HG02885 (cell line): Measurements from ENCODE around the gene WDFY3.
"Not testable (repeated sequence)": the region's sequence is repeated elsewhere in the genome, so short reads cannot be mapped to it uniquely, and the experiment has no call there.

Experiments
- ATAC-seq: cut with Tn5 transposase; IDR thresholded peaks from one replicate; pipeline ENCODE4 v1.9.1; 2021; ENCODE audit warnings: mild to moderate bottlenecking; ENCODE audit not compliant: unreplicated experiment, poor library complexity

WDFY3 gene

GRCh38 chr4:84683064-84683850 is 283.2 kb downstream of the WDFY3 start:
- no peak for ATAC-seq

DNA sequence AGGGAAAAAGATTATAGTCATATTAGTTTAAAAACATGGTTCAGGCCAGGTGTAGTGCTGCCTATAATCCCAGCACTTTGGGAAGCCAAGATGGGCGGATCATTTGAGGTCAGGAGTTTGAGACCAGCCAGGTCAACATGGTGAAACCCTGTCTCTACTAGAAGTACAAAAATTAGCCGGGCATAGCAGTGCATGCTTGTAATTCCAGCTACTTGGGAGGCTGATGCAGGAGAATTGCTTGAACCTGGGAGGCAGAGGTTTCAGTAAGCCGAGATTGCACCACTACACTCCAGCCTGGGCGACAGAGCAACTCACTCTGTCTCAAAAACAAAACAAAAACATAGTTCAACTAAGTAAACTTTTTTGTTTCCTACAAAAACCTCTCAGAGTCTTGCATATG is 283.8 kb downstream of the WDFY3 start:
- not testable (repeated sequence) for ATAC-seq

DNA sequence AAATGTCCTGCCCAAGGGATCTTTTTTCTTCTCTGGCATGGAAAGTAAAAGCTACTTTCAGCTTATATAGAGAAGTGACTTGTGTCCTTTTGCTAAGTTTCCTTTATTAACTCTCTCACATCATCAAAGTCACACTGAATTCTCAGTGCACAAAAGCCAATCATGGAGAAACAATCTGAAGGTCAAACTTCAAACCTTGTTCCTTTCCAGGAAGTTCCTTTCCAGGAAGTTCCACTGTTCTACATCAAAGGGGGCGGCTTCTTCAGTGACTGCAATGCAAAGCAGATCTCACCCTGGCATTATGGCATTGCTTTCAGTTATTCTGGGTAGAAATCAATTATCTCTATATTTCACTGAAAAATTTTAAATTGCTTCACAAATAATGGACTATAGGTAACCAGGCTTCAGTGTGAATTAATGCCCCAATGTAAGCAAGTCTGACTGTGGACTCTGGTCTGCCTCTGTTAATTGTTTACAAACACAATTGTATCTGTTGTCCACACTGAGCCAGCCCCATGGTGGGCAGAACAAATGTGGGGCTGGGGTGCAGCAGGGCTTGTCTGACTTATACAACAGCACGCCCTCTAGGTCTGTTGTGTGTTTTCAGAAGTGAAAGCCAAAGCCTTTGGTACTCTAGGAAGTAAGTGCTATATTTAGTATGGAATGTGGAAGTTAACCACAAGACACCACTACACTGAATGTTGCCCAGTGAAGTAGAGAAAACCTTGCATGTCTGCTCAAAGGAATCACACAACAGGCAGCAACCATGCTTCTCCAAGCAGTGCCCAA is 284.8 kb downstream of the WDFY3 start:
- no peak for ATAC-seq

- no peak for ATAC-seq
These were observed 285.5 kb downstream of the WDFY3 start for GRCh38 chr4:84680956-84681355.

- ATAC-seq = no peak
These were observed 287.3 kb downstream of the WDFY3 start for GRCh38 chr4:84678976-84679744.

DNA sequence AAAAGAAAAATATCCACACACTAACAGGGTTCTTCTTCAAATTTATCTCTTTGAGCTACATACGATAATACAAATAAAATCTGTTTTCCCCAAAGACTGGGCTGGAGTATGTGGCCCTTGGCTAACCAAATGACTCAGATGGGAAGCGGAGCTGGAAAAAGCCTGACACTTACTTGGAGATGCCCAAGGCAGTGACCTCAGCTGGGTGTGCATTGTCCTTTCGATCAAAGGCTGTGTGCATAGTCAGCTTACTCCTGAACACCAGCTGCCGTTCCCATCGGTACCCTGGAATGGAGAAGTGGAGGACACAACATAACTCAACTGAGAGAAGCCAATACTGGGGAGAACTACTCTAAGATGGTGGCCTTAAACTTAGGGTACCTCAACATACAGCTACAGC is 288.5 kb downstream of the WDFY3 start:
- ATAC-seq = no peak

GRCh38 chr4:84677093-84677492 is 289.4 kb downstream of the WDFY3 start:
- ATAC-seq = no peak

GRCh38 chr4:84673475-84674240 is 292.8 kb downstream of the WDFY3 start:
- no peak for ATAC-seq

GRCh38 chr4:84672177-84672576 is 294.3 kb downstream of the WDFY3 start:
- no peak for ATAC-seq

GRCh38 chr4:84669201-84669600 is 297.3 kb downstream of the WDFY3 start:
- peak; percentile 66 for ATAC-seq

GRCh38 chr4:84666439-84666838 is 300.1 kb downstream of the WDFY3 start:
- ATAC-seq = no peak

DNA sequence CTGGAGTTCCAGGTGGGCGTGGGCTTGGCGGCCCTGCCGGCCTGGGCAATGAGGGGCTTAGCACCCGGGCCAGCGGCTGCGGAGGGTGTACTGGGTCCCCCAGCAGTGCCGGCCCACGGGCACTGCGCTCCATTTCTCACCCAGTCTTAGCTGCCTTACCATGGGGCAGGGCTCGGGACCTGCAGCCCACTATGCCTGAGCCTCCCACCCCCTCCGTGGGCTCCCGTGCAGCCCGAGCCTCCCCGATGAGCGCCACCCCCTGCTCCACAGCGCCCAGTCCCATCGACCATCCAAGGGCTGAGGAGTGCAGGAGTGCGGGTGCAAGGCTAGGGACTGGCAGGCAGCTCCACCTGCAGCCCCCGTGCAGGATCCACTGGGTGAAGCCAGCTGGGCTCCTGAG is 301.7 kb downstream of the WDFY3 start:
- not testable (repeated sequence) for ATAC-seq

DNA sequence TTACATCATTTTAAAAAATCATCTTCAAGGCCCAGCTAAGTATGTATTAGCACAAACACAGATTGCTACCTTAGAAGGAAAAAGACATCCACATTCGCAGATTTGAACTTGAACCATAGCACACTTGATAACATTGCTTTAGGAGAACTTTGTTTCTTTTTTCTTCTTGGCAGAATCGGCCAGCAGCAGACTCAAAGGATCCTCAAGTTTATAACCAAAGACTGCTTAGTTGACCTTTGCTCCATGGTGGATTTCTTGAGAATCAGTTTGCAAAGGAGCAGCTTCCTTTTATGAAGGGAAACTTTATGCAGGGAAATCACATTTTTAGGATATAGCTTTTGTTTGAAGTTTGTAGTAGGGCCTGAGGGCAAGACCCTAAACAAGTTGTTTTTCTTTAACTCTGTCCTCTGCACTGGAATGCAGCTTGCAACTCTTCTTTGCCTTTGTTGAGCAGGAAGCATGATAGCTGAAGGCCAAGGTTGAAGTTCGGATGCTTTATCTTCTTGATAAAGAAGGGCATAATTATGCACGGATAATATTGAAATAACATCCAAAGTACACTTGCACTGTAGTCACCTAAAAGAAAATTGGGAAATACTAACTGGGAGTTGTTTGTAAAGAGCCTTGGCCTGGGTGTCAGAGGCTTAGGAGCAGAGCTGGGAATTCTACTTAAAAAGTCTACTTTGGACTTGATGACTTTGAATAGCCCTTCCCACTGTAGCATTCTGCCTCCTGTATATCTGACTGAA is 305.1 kb downstream of the WDFY3 start:
- ATAC-seq = no peak

DNA sequence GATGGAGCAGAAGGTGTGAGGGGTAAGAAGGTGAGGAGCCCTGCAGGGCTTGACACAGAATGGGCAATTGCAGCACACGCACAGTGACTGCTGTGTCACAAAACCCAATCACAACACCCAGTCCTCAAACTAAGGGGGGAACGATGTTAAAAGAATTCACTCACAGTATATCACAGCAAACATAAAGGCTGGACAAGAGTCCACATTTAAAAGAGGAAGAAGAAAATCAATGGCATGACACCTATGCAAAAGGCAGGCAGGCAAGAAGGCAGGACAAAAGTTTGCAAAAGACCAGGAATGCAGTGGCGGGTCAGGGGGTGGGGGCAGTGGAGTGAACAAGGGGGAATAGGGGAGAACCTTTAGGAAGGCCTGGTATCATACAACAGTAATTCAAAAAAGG is 305.9 kb downstream of the WDFY3 start:
- ATAC-seq = no peak

DNA sequence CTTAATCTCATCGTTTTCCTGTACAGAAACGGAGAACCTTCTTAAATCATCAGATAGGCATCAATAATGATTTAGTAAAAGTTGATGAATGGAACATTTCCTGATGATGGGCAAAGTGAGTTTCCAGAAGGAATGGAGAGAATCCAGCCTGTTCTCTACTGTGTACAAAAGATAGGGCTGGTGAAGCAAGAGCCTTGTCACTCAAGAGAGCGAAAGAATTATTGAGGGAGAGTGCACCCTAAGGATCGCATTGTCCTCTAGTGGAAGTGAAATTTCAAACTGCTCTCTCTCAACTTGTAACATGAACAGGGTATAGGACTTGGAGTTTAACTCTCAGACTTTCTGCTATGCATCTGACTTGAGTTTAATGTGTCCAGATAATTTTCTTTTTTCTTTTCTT is 314.0 kb downstream of the WDFY3 start:
- no peak for ATAC-seq

- ATAC-seq = no peak
These were observed 315.0 kb downstream of the WDFY3 start for GRCh38 chr4:84651499-84651898.

GRCh38 chr4:84648863-84649647 is 317.4 kb downstream of the WDFY3 start:
- no peak for ATAC-seq

DNA sequence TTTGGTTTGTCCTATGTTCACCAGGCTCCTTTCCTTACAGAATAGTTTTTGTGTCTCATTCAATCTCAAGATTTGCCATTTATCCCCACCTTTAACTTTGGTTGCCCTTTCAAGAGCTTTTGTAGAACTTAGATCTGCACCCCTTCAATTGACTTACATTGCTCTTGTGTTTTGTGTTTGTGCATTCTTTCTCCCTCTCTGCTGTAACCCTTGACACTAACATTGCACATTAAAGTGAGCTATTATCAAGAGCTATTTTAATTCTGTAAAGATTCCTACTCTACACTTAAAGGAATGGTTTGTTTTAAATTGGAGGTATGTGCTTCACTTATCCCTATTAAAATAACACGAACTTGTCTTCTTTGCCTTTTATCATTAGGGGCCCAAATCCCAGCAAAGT is 318.3 kb downstream of the WDFY3 start:
- no peak for ATAC-seq
